GM12801 (cell line): ENCODE results near the gene IQCN.

ENCODE experiments used
- CTCF ChIP-seq: IDR thresholded peaks from one replicate; pipeline ENCODE4 v1.5.1; 2011; ENCODE audit warnings: control low read depth; ENCODE audit not compliant: insufficient read length; ENCODE audit errors: extremely low read depth

Gene IQCN

GRCh38 chr19:18264971-18265540 is 9.2 kb downstream of the IQCN start:
- no peak for TF ChIP-seq CTCF

- no peak for TF ChIP-seq CTCF
These were observed 10.0 kb downstream of the IQCN start for GRCh38 chr19:18264137-18264854.

GRCh38 chr19:18263324-18264136 is 10.7 kb downstream of the IQCN start:
- no peak for TF ChIP-seq CTCF

GRCh38 chr19:18262917-18263316 is 11.3 kb downstream of the IQCN start:
- TF ChIP-seq CTCF, result no peak

DNA sequence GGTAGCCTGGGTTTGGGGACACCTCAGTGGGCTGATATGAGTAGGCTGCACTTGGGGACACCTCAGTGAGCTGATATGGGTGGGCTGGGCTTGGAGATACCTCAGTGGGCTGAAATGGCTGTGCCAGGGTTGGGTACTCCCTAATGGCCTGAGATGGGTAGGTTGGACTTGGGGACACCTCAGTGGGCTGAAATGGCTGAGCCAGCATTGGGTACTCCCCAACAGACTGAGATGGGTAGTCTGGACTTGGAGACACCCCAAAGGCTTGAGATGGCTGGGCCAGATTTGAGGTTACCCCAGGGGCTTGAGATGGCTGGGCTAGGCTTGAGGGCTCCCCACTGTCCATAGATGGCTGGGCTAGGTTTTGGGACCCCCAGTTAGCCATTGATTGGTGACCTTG is 12.1 kb downstream of the IQCN start:
- no peak for TF ChIP-seq CTCF

DNA sequence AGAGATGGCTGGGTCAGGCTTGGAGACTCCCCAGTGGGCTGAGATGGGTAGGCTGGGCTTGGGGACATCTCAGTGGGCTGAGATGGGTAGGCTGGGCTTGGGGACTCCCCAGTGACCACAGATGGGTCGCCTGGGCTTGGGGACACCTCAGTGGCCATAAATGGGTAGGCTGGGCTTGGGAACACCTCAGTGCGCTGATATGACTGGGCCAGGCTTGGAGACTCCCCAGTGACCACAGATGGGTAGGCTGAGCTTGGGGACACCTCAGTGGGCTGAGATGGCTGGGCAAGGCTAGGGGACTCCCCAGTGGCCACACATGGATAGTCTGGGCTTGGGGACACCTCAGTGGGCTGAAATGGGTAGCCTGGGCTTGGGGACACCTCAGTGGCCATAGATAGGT is 12.8 kb downstream of the IQCN start:
- no peak for TF ChIP-seq CTCF

DNA sequence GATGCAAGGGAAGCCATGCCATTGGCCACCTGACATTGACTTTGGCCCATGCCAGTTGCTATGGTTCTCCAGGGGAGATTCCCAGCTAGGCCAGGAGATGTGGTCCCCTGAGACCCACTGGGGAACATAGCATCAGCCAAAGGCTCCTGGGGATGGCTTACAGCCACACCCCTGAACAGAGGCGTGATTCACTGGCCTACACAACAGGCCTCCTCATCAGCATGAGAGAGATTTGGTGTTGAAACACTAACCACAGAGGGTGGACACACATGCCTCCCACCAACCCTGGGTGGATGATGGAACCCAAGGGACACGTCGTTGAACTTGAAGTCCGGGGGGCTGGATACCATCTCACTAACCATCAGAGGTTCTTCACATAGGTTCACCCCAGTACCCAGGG is 14.4 kb downstream of the IQCN start:
- no peak for TF ChIP-seq CTCF
